ENCODE results near the gene TOM1L2.

Gene TOM1L2

GRCh38 chr17:17900615-17901520 lies 71.3 kb downstream of the TOM1L2 start:
- H3K27ac ChIP-seq (ENCODE audit: low read length): no peak overlapping the region
- H3K4me1 ChIP-seq (ENCODE audit: insufficient read depth, low read length): no peaks in the 10 kb centered on the region
- no peaks in the 10 kb centered on the region for H3K27me3 ChIP-seq (ENCODE audit: insufficient read depth, low read length)
- H3K9ac ChIP-seq (ENCODE audit: low read depth, low read length): no peak overlapping the region
- no peak overlapping the region for H3K4me3 ChIP-seq (ENCODE audit: low read length)
- H3K9me3 ChIP-seq (ENCODE audit: insufficient read depth, low read depth, low read length): no peaks in the 10 kb centered on the region
- H3K36me3 ChIP-seq (ENCODE audit: insufficient read depth, low read depth, low read length): no peaks in the 10 kb centered on the region

- Histone ChIP-seq H3K4me1 (ENCODE audit: insufficient read depth, low read length) (no peaks in the 10 kb centered on the region), H3K36me3 (ENCODE audit: insufficient read depth, low read depth, low read length) (no peaks in the 10 kb centered on the region), H3K4me3 (ENCODE audit: low read length) (no peak overlapping the region), H3K27me3 (ENCODE audit: insufficient read depth, low read length) (no peaks in the 10 kb centered on the region; the same call in 1 of the 2 replicates), H3K9me3 (ENCODE audit: insufficient read depth, low read depth, low read length) (no peaks in the 10 kb centered on the region), H3K9ac (ENCODE audit: low read depth, low read length) (no peak overlapping the region), H3K27ac (ENCODE audit: low read length) (no peak overlapping the region)
These were observed 72.7 kb downstream of the TOM1L2 start for GRCh38 chr17:17899486-17899885.

GRCh38 chr17:17898673-17899072 lies 73.5 kb downstream of the TOM1L2 start:
- H3K9ac ChIP-seq (ENCODE audit: low read depth, low read length): no peak overlapping the region
- H3K4me1 ChIP-seq (ENCODE audit: insufficient read depth, low read length): no peaks in the 10 kb centered on the region
- no peaks in the 10 kb centered on the region for H3K36me3 ChIP-seq (ENCODE audit: insufficient read depth, low read depth, low read length)
- no peak overlapping the region for H3K4me3 ChIP-seq (ENCODE audit: low read length)
- H3K27me3 ChIP-seq (ENCODE audit: insufficient read depth, low read length): no peaks in the 10 kb centered on the region; the same call in 1 of the 2 replicates
- no peak overlapping the region for H3K27ac ChIP-seq (ENCODE audit: low read length)
- no peaks in the 10 kb centered on the region for H3K9me3 ChIP-seq (ENCODE audit: insufficient read depth, low read depth, low read length)

GRCh38 chr17:17897442-17897841 lies 74.8 kb downstream of the TOM1L2 start:
- no peak overlapping the region for H3K27ac ChIP-seq (ENCODE audit: low read length)
- H3K4me1 ChIP-seq (ENCODE audit: insufficient read depth, low read length): no peaks in the 10 kb centered on the region
- no peaks in the 10 kb centered on the region for H3K9me3 ChIP-seq (ENCODE audit: insufficient read depth, low read depth, low read length)
- H3K36me3 ChIP-seq (ENCODE audit: insufficient read depth, low read depth, low read length): no peaks in the 10 kb centered on the region
- no peak overlapping the region for H3K9ac ChIP-seq (ENCODE audit: low read depth, low read length)
- H3K4me3 ChIP-seq (ENCODE audit: low read length): no peak overlapping the region
- no peaks in the 10 kb centered on the region; the same call in 1 of the 2 replicates for H3K27me3 ChIP-seq (ENCODE audit: insufficient read depth, low read length)

- Histone ChIP-seq H3K9ac (ENCODE audit: low read depth, low read length) (no peak overlapping the region), H3K4me1 (ENCODE audit: insufficient read depth, low read length) (no peaks in the 10 kb centered on the region), H3K27ac (ENCODE audit: low read length) (no peak overlapping the region), H3K4me3 (ENCODE audit: low read length) (no peak overlapping the region), H3K36me3 (ENCODE audit: insufficient read depth, low read depth, low read length) (no peaks in the 10 kb centered on the region), H3K27me3 (ENCODE audit: insufficient read depth, low read length) (no peaks in the 10 kb centered on the region; the same call in 1 of the 2 replicates), H3K9me3 (ENCODE audit: insufficient read depth, low read depth, low read length) (no peaks in the 10 kb centered on the region)
These were observed 75.5 kb downstream of the TOM1L2 start for GRCh38 chr17:17896746-17897145.

- H3K27ac ChIP-seq (ENCODE audit: low read length): no peak overlapping the region
- no peaks in the 10 kb centered on the region for H3K36me3 ChIP-seq (ENCODE audit: insufficient read depth, low read depth, low read length)
- no peak overlapping the region for H3K4me3 ChIP-seq (ENCODE audit: low read length)
- H3K9me3 ChIP-seq (ENCODE audit: insufficient read depth, low read depth, low read length): no peaks in the 10 kb centered on the region
- peaks cover 2% of the 10 kb centered on the region; the same call in 1 of the 2 replicates for H3K4me1 ChIP-seq (ENCODE audit: insufficient read depth, low read length)
- no peak overlapping the region for H3K9ac ChIP-seq (ENCODE audit: low read depth, low read length)
- no peaks in the 10 kb centered on the region; the same call in 1 of the 2 replicates for H3K27me3 ChIP-seq (ENCODE audit: insufficient read depth, low read length)
These were observed 78.2 kb downstream of the TOM1L2 start for GRCh38 chr17:17893801-17894644.

- H3K4me1 ChIP-seq (ENCODE audit: insufficient read depth, low read length): peaks cover 8% of the 10 kb centered on the region; the same call in 1 of the 2 replicates
- H3K9me3 ChIP-seq (ENCODE audit: insufficient read depth, low read depth, low read length): no peaks in the 10 kb centered on the region
- no peak overlapping the region for H3K9ac ChIP-seq (ENCODE audit: low read depth, low read length)
- H3K27me3 ChIP-seq (ENCODE audit: insufficient read depth, low read length): no peaks in the 10 kb centered on the region; the same call in 1 of the 2 replicates
- H3K4me3 ChIP-seq (ENCODE audit: low read length): no peak overlapping the region
- H3K36me3 ChIP-seq (ENCODE audit: insufficient read depth, low read depth, low read length): no peaks in the 10 kb centered on the region
- H3K27ac ChIP-seq (ENCODE audit: low read length): no peak overlapping the region
These were observed 79.5 kb downstream of the TOM1L2 start for GRCh38 chr17:17892731-17893130.

GRCh38 chr17:17892009-17892408 lies 80.2 kb downstream of the TOM1L2 start:
- Histone ChIP-seq H3K4me3 (ENCODE audit: low read length) (no peak overlapping the region), H3K27ac (ENCODE audit: low read length) (no peak overlapping the region), H3K36me3 (ENCODE audit: insufficient read depth, low read depth, low read length) (no peaks in the 10 kb centered on the region), H3K9me3 (ENCODE audit: insufficient read depth, low read depth, low read length) (no peaks in the 10 kb centered on the region), H3K4me1 (ENCODE audit: insufficient read depth, low read length) (peaks cover 8% of the 10 kb centered on the region; the same call in 1 of the 2 replicates), H3K27me3 (ENCODE audit: insufficient read depth, low read length) (no peaks in the 10 kb centered on the region; the same call in 1 of the 2 replicates), H3K9ac (ENCODE audit: low read depth, low read length) (no peak overlapping the region)

- Histone ChIP-seq H3K36me3 (ENCODE audit: insufficient read depth, low read depth, low read length) (no peaks in the 10 kb centered on the region), H3K27me3 (ENCODE audit: insufficient read depth, low read length) (no peaks in the 10 kb centered on the region; the same call in 1 of the 2 replicates), H3K4me1 (ENCODE audit: insufficient read depth, low read length) (peaks cover 8% of the 10 kb centered on the region; the same call in 1 of the 2 replicates), H3K9ac (ENCODE audit: low read depth, low read length) (no peak overlapping the region), H3K4me3 (ENCODE audit: low read length) (no peak overlapping the region), H3K27ac (ENCODE audit: low read length) (no peak overlapping the region), H3K9me3 (ENCODE audit: insufficient read depth, low read depth, low read length) (no peaks in the 10 kb centered on the region)
These were observed 81.1 kb downstream of the TOM1L2 start for GRCh38 chr17:17890773-17891759.

GRCh38 chr17:17889922-17890321 lies 82.3 kb downstream of the TOM1L2 start:
- Histone ChIP-seq H3K4me1 (ENCODE audit: insufficient read depth, low read length) (peaks cover 9% of the 10 kb centered on the region; the same call in 1 of the 2 replicates), H3K27ac (ENCODE audit: low read length) (no peak overlapping the region), H3K9me3 (ENCODE audit: insufficient read depth, low read depth, low read length) (no peaks in the 10 kb centered on the region), H3K27me3 (ENCODE audit: insufficient read depth, low read length) (no peaks in the 10 kb centered on the region), H3K36me3 (ENCODE audit: insufficient read depth, low read depth, low read length) (no peaks in the 10 kb centered on the region), H3K4me3 (ENCODE audit: low read length) (no peak overlapping the region), H3K9ac (ENCODE audit: low read depth, low read length) (no peak overlapping the region)

- no peaks in the 10 kb centered on the region for H3K36me3 ChIP-seq (ENCODE audit: insufficient read depth, low read depth, low read length)
These were observed 83.4 kb downstream of the TOM1L2 start for GRCh38 chr17:17888821-17889220.

More at GRCh38 chr17:17888821-17889220, 83.4 kb downstream of the TOM1L2 start:
- no peak overlapping the region for H3K27ac ChIP-seq (ENCODE audit: low read length)
- no peak overlapping the region for H3K4me3 ChIP-seq (ENCODE audit: low read length)
- H3K9me3 ChIP-seq (ENCODE audit: insufficient read depth, low read depth, low read length): no peaks in the 10 kb centered on the region
- peaks cover 19% of the 10 kb centered on the region for H3K4me1 ChIP-seq (ENCODE audit: insufficient read depth, low read length)
- no peaks in the 10 kb centered on the region for H3K27me3 ChIP-seq (ENCODE audit: insufficient read depth, low read length)
- H3K9ac ChIP-seq (ENCODE audit: low read depth, low read length): no peak overlapping the region
